Heart left ventricle (tissue), 16 donors: ENCODE results near the gene KRTAP2-2. TPM values are rescaled to one million over a fixed set of nuclear protein-coding genes. Genes with fewer than 3 reads are reported as not detected.

Source experiments
- ATAC-seq, 4 donors: fragments of 200-7000 bp; cut with Tn5 transposase; one replicate each; pipeline ENCODE4 v1.9.1; 2020 to 2022; ENCODE audit warnings: moderate library complexity in 4 of 4, mild to moderate bottlenecking in 3 of 4, moderate number of reproducible peaks in 1 of 4
- DNase-seq, 5 donors: peaks; one replicate each; pipeline ENCODE4 v3.0.0-alpha.2; 2020
- H3K27ac ChIP-seq, 12 donors: fragments of 200-600 bp; sonication (generic) in 4 of 12; one replicate each; pipeline versions ENCODE4 v1.5.0 to v1.8.0; 2016 to 2022; ENCODE audit warnings: mild to moderate bottlenecking in 2 of 12
- H3K27me3 ChIP-seq, 9 donors: fragments of 200-600 bp; sonication (generic) in 2 of 9; one replicate each; pipeline versions ENCODE4 v1.5.1 to v1.8.0; 2016 to 2022; ENCODE audit warnings: mild to moderate bottlenecking in 3 of 9
- H3K36me3 ChIP-seq, 9 donors: fragments of 200-600 bp; sonication (generic) in 2 of 9; one replicate each; pipeline versions ENCODE4 v1.5.0 to v1.8.0; 2018 to 2022; ENCODE audit warnings: mild to moderate bottlenecking in 2 of 9
- H3K4me1 ChIP-seq, 12 donors: fragments of 200-600 bp; sonication (generic) in 4 of 12; one replicate each; pipeline versions ENCODE4 v1.5.0 to v1.8.0; 2016 to 2022; ENCODE audit warnings: mild to moderate bottlenecking in 3 of 12
- H3K4me3 ChIP-seq, 12 donors: fragments of 200-600 bp; sonication (generic) in 4 of 12; one replicate each; pipeline versions ENCODE4 v1.5.0 to v1.8.0; 2017 to 2022; ENCODE audit warnings: mild to moderate bottlenecking in 9 of 12, moderate library complexity in 4 of 12
- H3K9me3 ChIP-seq, 12 donors: fragments of 200-600 bp; sonication (generic) in 4 of 12; one replicate each; pipeline versions ENCODE4 v1.5.0 to v1.8.0; 2016 to 2022; ENCODE audit warnings: mild to moderate bottlenecking in 1 of 12
- POLR2A ChIP-seq, 2 donors: fragments of 450-650 bp; IDR thresholded peaks; one replicate each; pipeline ENCODE4 v1.6.1; 2017; ENCODE audit warnings: antibody characterized with exemption in 2 of 2, mild to moderate bottlenecking in 2 of 2, moderate library complexity in 2 of 2
- WGBS, 4 donors: extraction: QIAGEN DNeasy Blood & Tissue Kit in 2 of 4; methylation state at CpG; one replicate each; pipeline versions ENCODE4 v1.1.5 to v1.1.7; 2013 to 2018; 5-methylcytosine and 5-hydroxymethylcytosine counted together
- intact Hi-C, 10 donors: fragments of 100-400 bp; cut with DNase I; formaldehyde crosslinking; loops; one replicate each; pipeline versions ENCODE4 v1.11.1 to v1.14.2; 2022
- polyA plus RNA-seq, 2 donors: library from polyadenylated mRNA; stranded (reverse); fragments of 200-250 nt; gene quantifications; one replicate each; pipeline ENCODE4 v1.2.3, GENCODE V29; 2013
- total RNA-seq, 9 donors: library from RNA; depleted of rRNA in 2 of 9; stranded (reverse); fragments of >200 nt in 2 of 9; fragmentation: NEBNext Ultra II Directional in 3 of 9; extraction: Animal tissue kit (Norgen Biotek cat#: 25700) in 3 of 9; gene quantifications; one replicate each; pipeline versions ENCODE4 v1.1.0 to v1.2.4, GENCODE V29; 2016 to 2023
- TF ChIP-seq, protein P1 (sequence below), 12 donors: fragments of 200-600 bp; sonication (generic) in 4 of 12; IDR thresholded peaks; one replicate each; pipeline versions ENCODE4 v1.5.0 to v1.8.0; 2018 to 2022; ENCODE audit warnings: antibody characterized with exemption in 12 of 12, mild to moderate bottlenecking in 5 of 12
- donor health status: ischemic (EF 13 %, LVEDD 7.1; RV severe dilation, severe dysfunction).
- donor health status: healthy with polysubstance abuse.
- donor health status: DM: no; HTN: yes; CAD: no.
- donor health status: DM: no; HTN: no; CAD: no.
- donor health status: ischemic (EF 25% LVEDD 6.9; RV normal size, moderate dysfunction).
- donor health status: ischemic (EF 25% LVEDD 5.7; RV mildly dilated, moderate dysfunction).
- donor health status: healthy.
- donor health status: DM: yes; HTN: yes; CAD: no.
- donor health status: ischemic (EF 35%, LVEDD 5.7; RV mildly dilated, moderate dysfunction).
- donor health status: nonischemic (EF 11% LVEDD 7.7; RV severe dilation, severe dysfunction).
- donor health status: DM: yes; HTN: yes; CAD: no.
- donor health status: PGD.
- donor health status: ischemic (EF 29% LVEDD 5.4; RV normal size, mild dysfunction).
- donor health status: nonischemic (EF 23%, LVEDD 6.1; RV moderate dilation, normal function).

KRTAP2-2 gene
- total and polyA plus RNA-seq, 11 donors, result not detected

DNA sequence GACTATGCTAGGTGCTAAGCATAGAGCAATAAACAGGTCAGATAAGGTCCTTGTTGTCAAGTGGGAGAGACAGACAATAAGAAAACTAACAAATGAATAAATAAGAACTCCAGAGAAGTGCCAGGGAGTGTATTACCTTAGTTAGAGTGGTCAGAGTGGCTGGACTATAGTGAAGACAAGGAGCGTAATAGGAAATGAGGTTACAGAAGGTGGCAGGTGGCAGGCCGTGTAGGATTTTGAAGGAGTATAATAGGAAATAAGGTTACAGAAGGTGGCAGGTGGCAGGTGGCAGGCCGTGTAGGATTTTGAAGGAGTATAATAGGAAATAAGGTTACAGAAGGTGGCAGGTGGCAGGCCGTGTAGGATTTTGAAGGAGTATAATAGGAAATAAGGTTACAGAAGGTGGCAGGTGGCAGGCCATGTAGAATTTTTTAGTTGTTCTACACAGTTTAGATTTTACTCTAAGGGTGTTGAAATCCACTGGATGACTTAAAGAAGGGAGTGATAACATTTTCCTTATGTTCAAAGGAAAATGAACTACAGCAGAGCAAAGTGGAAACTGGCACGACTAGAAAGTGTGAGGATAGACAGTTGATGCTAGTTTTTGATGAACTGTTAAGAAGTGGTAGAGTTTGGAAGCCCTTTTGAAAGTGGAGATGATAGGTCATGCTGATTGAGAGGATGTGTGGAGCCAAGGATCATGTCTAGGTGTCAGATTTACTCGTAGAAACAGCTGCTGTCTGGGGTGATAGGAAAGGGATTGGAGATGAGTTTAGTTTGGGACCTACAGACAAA, 42.5 kb downstream of the KRTAP2-2 start:
- H3K4me3 ChIP-seq, result no peak overlapping the region
- DNase-seq, result no peak
- H3K9me3 ChIP-seq, result no peaks in the 10 kb centered on the region
- peaks cover 0 to 9% (median 0%) of the 10 kb centered on the region in 12 donors for H3K4me1 ChIP-seq
- peaks cover 0 to 4% (median 0%) of the 10 kb centered on the region in 9 donors for H3K27me3 ChIP-seq
- TF ChIP-seq, protein P1, sequence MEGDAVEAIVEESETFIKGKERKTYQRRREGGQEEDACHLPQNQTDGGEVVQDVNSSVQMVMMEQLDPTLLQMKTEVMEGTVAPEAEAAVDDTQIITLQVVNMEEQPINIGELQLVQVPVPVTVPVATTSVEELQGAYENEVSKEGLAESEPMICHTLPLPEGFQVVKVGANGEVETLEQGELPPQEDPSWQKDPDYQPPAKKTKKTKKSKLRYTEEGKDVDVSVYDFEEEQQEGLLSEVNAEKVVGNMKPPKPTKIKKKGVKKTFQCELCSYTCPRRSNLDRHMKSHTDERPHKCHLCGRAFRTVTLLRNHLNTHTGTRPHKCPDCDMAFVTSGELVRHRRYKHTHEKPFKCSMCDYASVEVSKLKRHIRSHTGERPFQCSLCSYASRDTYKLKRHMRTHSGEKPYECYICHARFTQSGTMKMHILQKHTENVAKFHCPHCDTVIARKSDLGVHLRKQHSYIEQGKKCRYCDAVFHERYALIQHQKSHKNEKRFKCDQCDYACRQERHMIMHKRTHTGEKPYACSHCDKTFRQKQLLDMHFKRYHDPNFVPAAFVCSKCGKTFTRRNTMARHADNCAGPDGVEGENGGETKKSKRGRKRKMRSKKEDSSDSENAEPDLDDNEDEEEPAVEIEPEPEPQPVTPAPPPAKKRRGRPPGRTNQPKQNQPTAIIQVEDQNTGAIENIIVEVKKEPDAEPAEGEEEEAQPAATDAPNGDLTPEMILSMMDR (IDR thresholded peaks at IDR 0.05), result no peak
- TF ChIP-seq POLR2A (IDR thresholded peaks at IDR 0.05), result no peak
- ATAC-seq, result no peak
- H3K27ac ChIP-seq, result no peak overlapping the region
- WGBS, 4 donors, result 67 to 68% (median 67%) methylated on average over 6 of the region's 6 CpGs
- intact Hi-C loops, result loop anchor here in 1 of 10 donors (5.0 kb wide), 1 partner anchor 50 kb away; no protein-coding TSS in a partner anchor
- H3K36me3 ChIP-seq, result no peaks in the 10 kb centered on the region

DNA sequence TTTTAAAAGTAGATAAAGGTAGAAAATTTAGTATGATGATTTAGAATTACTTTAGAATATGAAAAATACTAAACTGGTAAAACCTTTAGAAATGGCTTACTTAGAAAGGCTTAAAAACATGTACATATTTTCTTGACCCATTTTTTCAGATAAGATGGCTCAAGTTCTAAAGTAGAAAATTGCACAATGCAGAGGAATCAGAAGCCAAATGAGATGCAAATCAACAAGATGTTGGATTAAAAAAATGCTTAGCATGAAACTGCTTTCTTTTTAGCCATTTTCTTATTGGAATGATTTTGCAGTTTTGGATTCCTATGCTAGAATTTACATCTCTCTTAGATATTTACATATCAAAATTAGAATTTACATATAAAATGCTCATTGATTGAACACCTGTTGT, 44.6 kb downstream of the KRTAP2-2 start:
- TF ChIP-seq, protein P1 (IDR thresholded peaks at IDR 0.05), result no peak
- no peak for TF ChIP-seq POLR2A (IDR thresholded peaks at IDR 0.05)
- Histone ChIP-seq H3K4me3 (no peak overlapping the region), H3K27me3 (peaks cover 0 to 4% (median 0%) of the 10 kb centered on the region in 9 donors), H3K27ac (no peak overlapping the region), H3K9me3 (no peaks in the 10 kb centered on the region), H3K4me1 (peaks cover 0 to 9% (median 0%) of the 10 kb centered on the region in 12 donors), H3K36me3 (no peaks in the 10 kb centered on the region)
- no peak for DNase-seq
- intact Hi-C loops, result loop anchor here in 1 of 10 donors (5.0 kb wide), 1 partner anchor 48 kb away; no protein-coding TSS in a partner anchor
- ATAC-seq, result no peak

DNA sequence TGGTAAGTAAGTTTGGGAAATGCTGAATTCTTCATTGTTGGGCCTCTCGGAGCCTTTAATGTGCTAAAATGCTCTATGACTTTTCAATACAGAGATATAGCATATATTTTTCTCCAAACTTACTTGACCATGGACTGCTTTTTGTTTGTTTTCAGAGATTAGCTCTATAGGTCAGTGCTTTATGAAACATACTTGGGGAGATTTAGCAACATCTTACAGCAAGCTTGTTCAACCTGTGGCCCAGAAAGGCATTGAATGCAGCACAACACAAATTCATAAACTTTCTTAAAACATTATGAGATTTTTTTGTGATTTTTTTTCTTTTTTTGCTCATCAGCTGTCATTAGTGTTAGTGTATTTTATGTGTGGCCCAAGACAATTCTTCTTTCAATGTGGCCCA, 45.1 kb downstream of the KRTAP2-2 start:
- no peak for TF ChIP-seq POLR2A (IDR thresholded peaks at IDR 0.05)
- TF ChIP-seq, protein P1 (IDR thresholded peaks at IDR 0.05), result no peak
- 80 to 90% (median 87%) methylated on average over 1 of the region's 1 CpG for WGBS, 4 donors
- peaks cover 0 to 4% (median 0%) of the 10 kb centered on the region in 9 donors for H3K27me3 ChIP-seq
- DNase-seq, result no peak
- intact Hi-C loops, result loop anchor here in 1 of 10 donors (5.0 kb wide), 1 partner anchor 48 kb away; no protein-coding TSS in a partner anchor
- peaks cover 0 to 9% (median 0%) of the 10 kb centered on the region in 12 donors for H3K4me1 ChIP-seq
- H3K36me3 ChIP-seq, result no peaks in the 10 kb centered on the region
- no peaks in the 10 kb centered on the region for H3K9me3 ChIP-seq
- H3K27ac ChIP-seq, result no peak overlapping the region
- H3K4me3 ChIP-seq, result no peak overlapping the region
- ATAC-seq, result no peak

DNA sequence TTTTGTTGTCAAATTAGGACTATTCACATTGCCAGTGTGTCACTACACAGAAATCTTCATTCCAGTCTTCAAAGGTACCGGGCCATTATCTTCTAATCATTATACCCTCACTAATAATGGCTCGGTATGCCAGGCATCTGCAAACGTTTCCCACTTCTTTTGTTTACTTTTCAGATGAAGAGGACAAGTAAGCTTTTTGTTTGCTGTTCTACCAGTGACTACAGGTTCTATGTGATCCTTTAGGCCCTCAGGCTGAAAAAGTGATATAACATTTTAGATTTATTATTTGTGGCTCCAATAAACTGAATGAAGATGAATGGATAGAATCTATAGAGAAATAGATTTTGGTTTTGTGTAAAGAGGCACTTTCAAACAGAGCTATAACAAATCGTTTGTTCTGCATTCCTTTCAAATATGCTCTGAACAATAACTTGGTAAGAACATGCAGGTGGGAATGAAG, 45.7 kb downstream of the KRTAP2-2 start:
- DNase-seq (no peak), ATAC-seq (no peak)
- Histone ChIP-seq H3K4me1 (peaks cover 0 to 9% (median 0%) of the 10 kb centered on the region in 12 donors), H3K27me3 (no peaks in the 10 kb centered on the region), H3K4me3 (no peak overlapping the region), H3K36me3 (no peaks in the 10 kb centered on the region), H3K9me3 (no peaks in the 10 kb centered on the region), H3K27ac (no peak overlapping the region)
- TF ChIP-seq POLR2A (IDR thresholded peaks at IDR 0.05), result no peak
- TF ChIP-seq, protein P1 (IDR thresholded peaks at IDR 0.05), result no peak
- WGBS, 4 donors, result 42 to 53% (median 48%) methylated on average over 4 of the region's 4 CpGs
- intact Hi-C loops, result no loop called here
